HG03342 (cell line): ENCODE results near the gene ZNF580.

Experiments
- ATAC-seq: cut with Tn5 transposase; IDR thresholded peaks from one replicate; pipeline ENCODE4 v1.9.1; 2021; ENCODE audit warnings: mild to moderate bottlenecking, moderate library complexity; ENCODE audit not compliant: unreplicated experiment

The ZNF580 gene

GRCh38 chr19:55688422-55689218, 47.8 kb downstream of the ZNF580 start:
- no peak for ATAC-seq

- ATAC-seq, result no peak
Measured at GRCh38 chr19:55689411-55690108, 48.8 kb downstream of the ZNF580 start.

- no peak for ATAC-seq
Measured at GRCh38 chr19:55690109-55690768, 49.4 kb downstream of the ZNF580 start.

GRCh38 chr19:55690769-55691545, 50.2 kb downstream of the ZNF580 start:
- ATAC-seq, result no peak

GRCh38 chr19:55691561-55692481, 51.0 kb downstream of the ZNF580 start:
- no peak for ATAC-seq

- no peak for ATAC-seq
Measured at GRCh38 chr19:55692681-55693081, 51.9 kb downstream of the ZNF580 start.
